SH-SY5Y (cell line): ENCODE measurements around the gene AFF1.

ENCODE experiments used
- GATA2 ChIP-seq: IDR thresholded peaks from 2 replicates; pipeline ENCODE4 v1.6.1; 2011; ENCODE audit warnings: mild to moderate bottlenecking, low read depth, low read length
- GATA3 ChIP-seq: IDR thresholded peaks from 2 replicates; pipeline ENCODE4 v1.6.1; 2011; ENCODE audit warnings: low read depth, mild to moderate bottlenecking, low read length, moderate library complexity

Gene AFF1

DNA sequence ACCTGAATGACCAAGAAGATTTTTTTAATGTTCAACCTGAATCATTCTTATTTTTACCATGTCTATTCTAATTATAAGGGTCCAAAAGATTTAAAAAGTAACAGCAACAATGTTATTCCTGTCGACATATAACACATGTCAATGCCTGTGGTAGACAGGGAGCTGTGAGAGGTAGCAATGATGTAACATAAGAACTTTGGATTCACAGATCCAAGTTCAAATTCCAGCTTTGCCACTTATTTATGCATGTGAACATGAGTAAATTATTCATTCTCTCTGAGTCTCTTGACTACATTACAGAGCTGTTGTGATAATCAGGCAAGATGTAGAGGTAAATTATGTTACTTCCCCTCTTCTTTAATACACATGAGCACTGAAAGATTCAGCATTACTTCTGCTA lies 231.1 kb downstream of the AFF1 start:
- TF ChIP-seq GATA3: no peak
- TF ChIP-seq GATA2: no peak

DNA sequence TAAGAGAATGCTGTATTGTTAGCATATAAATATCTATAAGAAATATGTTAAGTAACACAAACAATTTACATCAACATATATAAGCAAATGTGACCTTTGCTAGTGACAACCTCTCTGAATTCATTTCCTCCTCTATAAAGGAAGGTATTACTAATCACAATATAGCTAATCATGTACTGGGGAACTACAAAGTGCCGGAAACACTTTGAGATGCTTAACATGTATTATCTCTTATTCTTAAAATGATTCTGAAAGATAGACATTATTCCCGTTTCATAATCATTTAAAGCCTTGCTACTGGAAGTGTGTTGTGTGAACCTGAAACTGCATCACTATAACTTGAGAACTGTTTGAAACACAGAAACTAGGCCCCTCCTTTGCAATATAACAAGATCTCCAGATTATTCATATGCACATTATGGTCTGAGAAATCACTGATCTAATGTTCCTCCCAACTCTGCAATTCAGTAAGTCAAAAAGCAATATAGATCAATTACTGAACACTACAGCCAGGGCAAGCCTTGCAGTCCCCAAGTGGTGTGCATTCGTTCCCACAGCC lies 231.6 kb downstream of the AFF1 start:
- TF ChIP-seq GATA2 (no peak), GATA3 (no peak)

DNA sequence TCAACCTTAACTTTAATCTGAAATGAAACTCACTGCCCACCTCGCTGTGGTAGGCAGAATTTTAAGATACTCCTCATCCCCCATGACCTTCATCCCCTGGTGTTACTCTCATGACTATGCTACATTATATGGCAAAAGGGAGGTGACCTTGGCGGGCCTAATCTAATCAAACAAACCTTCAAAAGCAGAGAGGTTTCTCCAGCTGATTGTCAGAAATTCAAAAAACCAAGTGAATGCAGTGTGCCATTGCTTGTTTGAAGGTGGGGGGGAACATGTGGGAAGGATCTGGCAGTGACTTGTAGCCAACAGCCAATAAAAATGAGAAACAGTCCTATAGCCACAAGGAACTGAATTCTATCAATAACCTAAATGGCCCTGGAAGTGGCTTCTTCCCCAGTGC lies 237.1 kb downstream of the AFF1 start:
- TF ChIP-seq GATA3 (no peak), GATA2 (no peak)

DNA sequence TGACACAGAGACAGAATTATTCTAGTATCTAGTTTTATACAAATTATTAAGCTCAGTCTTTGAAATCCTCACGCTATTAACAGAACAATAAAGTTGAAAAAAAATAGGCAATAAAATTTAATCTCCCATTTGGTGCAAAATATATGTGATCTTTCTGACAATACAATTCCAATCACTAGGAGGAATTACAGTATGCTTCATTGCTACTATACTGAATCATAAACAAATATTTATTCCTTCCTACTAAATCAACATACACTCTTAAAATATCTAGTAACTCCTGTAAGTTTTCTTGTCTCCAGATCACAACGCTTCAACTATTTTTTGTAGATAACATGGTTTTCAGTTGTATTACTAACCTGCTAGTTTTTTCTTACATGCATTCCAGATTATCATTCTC lies 239.9 kb downstream of the AFF1 start:
- TF ChIP-seq GATA3 (no peak), GATA2 (no peak)

DNA sequence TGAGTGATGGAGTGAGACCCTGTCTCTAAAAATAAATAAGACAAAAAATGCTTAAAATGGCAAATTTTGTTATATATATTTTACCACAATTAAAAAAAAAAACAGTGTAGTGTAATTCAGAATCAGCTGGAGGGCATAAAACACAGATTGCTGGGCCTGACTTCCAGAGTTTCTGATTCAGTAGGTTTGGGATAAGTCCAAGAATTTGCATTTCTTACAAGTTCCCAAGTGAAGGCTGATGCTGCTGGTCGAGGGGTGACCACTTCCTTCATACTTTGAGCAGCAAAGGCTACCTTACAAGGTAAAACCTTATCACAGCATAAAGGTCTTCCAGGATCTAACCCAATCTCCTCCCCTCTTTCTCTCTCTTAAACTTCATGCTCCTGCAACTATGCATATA lies 244.9 kb downstream of the AFF1 start:
- no peak for TF ChIP-seq GATA3
- no peak for TF ChIP-seq GATA2

DNA sequence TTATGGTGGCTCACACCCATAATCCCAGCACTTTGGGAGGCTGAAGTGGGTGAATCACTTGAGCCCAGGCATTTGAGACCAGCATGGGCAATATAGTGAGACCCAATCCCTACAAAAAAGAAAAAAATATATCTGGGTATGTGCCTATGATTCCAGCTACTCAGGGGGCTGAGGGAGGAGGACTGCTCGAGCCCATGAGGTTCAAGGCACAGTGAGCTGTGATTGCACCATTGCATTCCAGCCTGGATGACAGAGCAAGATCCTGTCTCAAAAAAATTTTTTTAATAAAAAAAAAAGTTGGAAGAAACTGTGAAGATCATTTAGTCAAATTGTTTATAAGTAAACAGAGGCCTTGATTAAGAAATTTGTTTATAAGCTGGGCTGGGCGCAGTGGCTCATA lies 246.0 kb downstream of the AFF1 start:
- no peak for TF ChIP-seq GATA2
- no peak for TF ChIP-seq GATA3

DNA sequence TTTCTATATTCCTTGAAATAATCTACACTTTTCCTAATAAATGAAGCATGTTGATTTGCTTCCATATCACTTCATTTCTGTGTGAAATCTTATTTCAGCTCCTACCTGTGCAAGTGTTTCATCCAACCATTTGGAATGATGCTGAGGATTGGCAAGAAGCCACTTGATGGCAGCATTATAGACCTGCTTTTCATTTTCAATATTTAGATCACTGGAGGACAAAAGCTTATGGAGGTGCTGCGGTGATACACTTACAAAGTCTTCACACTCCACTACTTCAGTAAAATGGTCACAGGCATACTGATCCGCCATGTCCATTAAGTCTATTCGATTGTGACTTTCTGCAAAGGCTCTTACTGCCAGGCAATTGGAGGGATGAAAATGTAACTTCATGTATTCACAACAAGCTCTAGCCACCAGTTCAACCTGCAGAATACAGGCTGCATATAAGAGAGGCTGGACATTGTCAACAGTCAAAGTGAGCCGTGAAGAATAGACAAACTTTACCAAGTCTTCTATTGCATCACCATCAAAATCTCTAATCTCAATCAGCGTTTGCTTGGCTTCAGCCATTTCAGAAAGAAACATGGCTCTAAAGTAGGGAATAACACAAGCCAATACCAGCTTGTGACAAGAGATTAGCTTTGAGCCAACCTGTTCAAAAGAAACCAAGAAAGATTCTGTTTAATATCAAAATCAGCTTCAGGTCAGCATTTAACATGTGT lies 250.5 kb downstream of the AFF1 start:
- TF ChIP-seq GATA3: no peak
- TF ChIP-seq GATA2: no peak

DNA sequence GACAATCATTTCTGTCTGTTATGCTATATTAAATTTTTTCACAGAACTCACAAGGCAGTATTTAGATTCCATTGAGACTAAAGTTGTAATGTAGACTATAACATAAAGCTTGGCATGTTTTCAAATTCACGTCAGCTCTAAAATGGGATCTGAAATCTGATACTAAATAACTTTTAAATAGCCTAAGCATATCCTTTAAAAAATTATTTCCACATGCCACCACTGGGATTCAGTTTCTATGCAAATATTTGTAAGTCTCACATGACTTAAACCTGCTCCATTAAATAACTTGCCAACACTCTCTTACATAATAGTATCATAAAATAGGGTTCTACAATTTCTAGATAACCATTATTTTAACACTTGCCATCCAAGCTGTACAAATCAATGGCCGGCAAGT lies 253.2 kb downstream of the AFF1 start:
- TF ChIP-seq GATA3 (no peak), GATA2 (no peak)

DNA sequence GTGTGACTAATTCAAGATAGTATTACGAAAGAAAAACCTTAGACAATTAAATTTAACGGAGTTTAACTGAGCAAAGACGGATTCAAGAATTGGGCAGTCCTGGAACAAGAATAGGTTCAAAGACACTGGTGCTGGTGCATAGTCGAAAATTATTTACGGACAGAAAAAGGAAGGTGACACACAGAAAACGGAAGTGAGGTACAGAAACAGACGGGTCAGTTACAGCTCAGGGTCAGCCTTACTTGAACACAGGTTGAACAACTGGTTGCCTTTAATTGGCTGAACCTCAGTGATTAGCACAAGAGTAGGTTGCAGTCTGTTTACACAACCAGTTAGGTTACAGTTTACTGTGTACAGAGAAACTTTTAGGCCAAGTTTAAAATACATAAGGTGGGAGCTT lies 254.1 kb downstream of the AFF1 start:
- TF ChIP-seq GATA3 (no peak), GATA2 (no peak)
